H9 (cell line): ENCODE measurements around the gene SNX7. TPM values are rescaled to one million over a fixed set of nuclear protein-coding genes. Genes with fewer than 3 reads are reported as not detected.

Source experiments
- DNase-seq: peaks from one replicate; pipeline ENCODE4 v3.0.0-alpha.2; 2017
- H2AFZ ChIP-seq: one replicate; pipeline ENCODE4 v1.6.1; 2013; ENCODE audit warnings: mild to moderate bottlenecking, low read length, control low read depth, moderate library complexity
- H2AK5ac ChIP-seq: 2 replicates; pipeline ENCODE4 v1.6.1; 2013; ENCODE audit warnings: low read length, control low read depth, mixed read lengths; ENCODE audit not compliant: insufficient read length
- H2BK120ac ChIP-seq: one replicate; pipeline ENCODE4 v1.6.1; 2013; ENCODE audit warnings: low read depth, mild to moderate bottlenecking, low read length, control low read depth, inconsistent platforms; ENCODE audit not compliant: poor library complexity, severe bottlenecking
- H2BK12ac ChIP-seq: 2 replicates; pipeline ENCODE4 v1.6.1; 2013; ENCODE audit warnings: low read length, control low read depth, mixed read lengths, low read depth; ENCODE audit not compliant: insufficient read length
- H2BK15ac ChIP-seq: 2 replicates; pipeline ENCODE4 v1.6.1; 2013; ENCODE audit warnings: low read depth, low read length, control low read depth
- H2BK20ac ChIP-seq: one replicate; pipeline ENCODE4 v1.6.1; 2013; ENCODE audit warnings: low read depth, mild to moderate bottlenecking, low read length, control low read depth, inconsistent platforms; ENCODE audit not compliant: poor library complexity, severe bottlenecking
- H2BK5ac ChIP-seq: 2 replicates; pipeline ENCODE4 v1.6.1; 2013; ENCODE audit warnings: low read length, control low read depth, mixed read lengths; ENCODE audit not compliant: insufficient read length
- H3K14ac ChIP-seq: 2 replicates; pipeline ENCODE4 v1.6.1; 2013; ENCODE audit warnings: low read length, control low read depth; ENCODE audit not compliant: insufficient read depth
- H3K18ac ChIP-seq: 2 replicates; pipeline ENCODE4 v1.6.1; 2013; ENCODE audit warnings: low read depth, mild to moderate bottlenecking, mixed read lengths, low read length, control low read depth; ENCODE audit not compliant: insufficient read length
- H3K23ac ChIP-seq: 2 replicates; pipeline ENCODE4 v1.6.1; 2013; ENCODE audit warnings: low read length, control low read depth, mixed read lengths, low read depth; ENCODE audit not compliant: insufficient read length
- H3K23me2 ChIP-seq: 2 replicates; pipeline ENCODE4 v1.6.1; 2013; ENCODE audit warnings: low read depth, mild to moderate bottlenecking, mixed read lengths, low read length, control low read depth; ENCODE audit not compliant: insufficient read length, poor library complexity, severe bottlenecking
- H3K27ac ChIP-seq: 2 replicates; pipeline ENCODE4 v1.5.1; 2013; ENCODE audit warnings: low read length, control low read depth, mixed read lengths, low read depth; ENCODE audit not compliant: insufficient read length
- H3K27me3 ChIP-seq: 2 replicates; pipeline ENCODE4 v1.6.1; 2013; ENCODE audit warnings: low read length, control low read depth, inconsistent platforms; ENCODE audit not compliant: insufficient read depth
- H3K4ac ChIP-seq: 2 replicates; pipeline ENCODE4 v1.6.1; 2013; ENCODE audit warnings: low read depth, mild to moderate bottlenecking, control low read depth, inconsistent platforms, low read length, moderate library complexity
- H3K4me1 ChIP-seq: 2 replicates; pipeline ENCODE4 v1.6.1; 2013; ENCODE audit warnings: low read length, control low read depth, inconsistent platforms; ENCODE audit not compliant: insufficient read depth
- H3K4me2 ChIP-seq: 2 replicates; pipeline ENCODE4 v1.6.1; 2013; ENCODE audit warnings: low read length, control low read depth, mixed read lengths; ENCODE audit not compliant: insufficient read length, insufficient read depth
- H3K56ac ChIP-seq: 2 replicates; pipeline ENCODE4 v1.6.1; 2013; ENCODE audit warnings: low read depth, mild to moderate bottlenecking, mixed read lengths, low read length, control low read depth; ENCODE audit not compliant: insufficient read length
- H3K79me1 ChIP-seq: 2 replicates; pipeline ENCODE4 v1.6.1; 2013; ENCODE audit warnings: low read depth, mild to moderate bottlenecking, moderate library complexity, low read length, control low read depth, inconsistent platforms; ENCODE audit not compliant: insufficient read depth, poor library complexity, severe bottlenecking
- H3K79me2 ChIP-seq: 2 replicates; pipeline ENCODE4 v1.6.1; 2013; ENCODE audit warnings: low read length, control low read depth, inconsistent platforms; ENCODE audit not compliant: insufficient read depth
- H3K9ac ChIP-seq: 2 replicates; pipeline ENCODE4 v1.6.1; 2013; ENCODE audit warnings: low read length, control low read depth, mixed read lengths; ENCODE audit not compliant: insufficient read length; ENCODE audit errors: extremely low read depth
- H3K9me3 ChIP-seq: one replicate; pipeline ENCODE4 v1.6.1; 2013; ENCODE audit warnings: low read depth, low read length, inconsistent platforms; ENCODE audit not compliant: control insufficient read depth
- H3T11ph ChIP-seq: one replicate; pipeline ENCODE4 v1.6.1; 2013; ENCODE audit warnings: mild to moderate bottlenecking, low read length, control low read depth, inconsistent platforms
- H4K20me1 ChIP-seq: one replicate; pipeline ENCODE4 v1.6.1; 2013; ENCODE audit not compliant: control insufficient read depth, insufficient read length, insufficient read depth
- H4K5ac ChIP-seq: 2 replicates; pipeline ENCODE4 v1.6.1; 2013; ENCODE audit warnings: low read depth, mild to moderate bottlenecking, mixed read lengths, low read length, control low read depth; ENCODE audit not compliant: insufficient read length
- H4K8ac ChIP-seq: replicated peaks from 2 replicates; pipeline ENCODE4 v1.6.1; 2013; ENCODE audit warnings: low read length, control low read depth, mixed read lengths, low read depth; ENCODE audit not compliant: insufficient read length
- H4K91ac ChIP-seq: 2 replicates; pipeline ENCODE4 v1.6.1; 2013; ENCODE audit warnings: low read depth, mild to moderate bottlenecking, moderate library complexity, mixed read lengths, low read length, control low read depth; ENCODE audit not compliant: insufficient read length
- H3K27ac Mint-ChIP-seq, 3 experiments: 2 replicates in 2 of 3; 3 replicates in 1 of 3; pipeline ENCODE4 v1.8.0; 2020 to 2021; ENCODE audit warnings: mixed read lengths in 3 of 3, mild to moderate bottlenecking in 1 of 3, moderate library complexity in 1 of 3
- H3K27me3 Mint-ChIP-seq: 2 replicates; pipeline ENCODE4 v1.8.0; 2021; ENCODE audit warnings: low read depth, mild to moderate bottlenecking, moderate library complexity, mixed read lengths
- H3K36me3 Mint-ChIP-seq, 3 experiments: 2 replicates in 2 of 3; 3 replicates in 1 of 3; pipeline ENCODE4 v1.8.0; 2020 to 2021; ENCODE audit warnings: low read depth in 3 of 3, mixed read lengths in 3 of 3; ENCODE audit not compliant: insufficient read depth in 1 of 3
- H3K4me1 Mint-ChIP-seq, 2 experiments: 2 replicates each; pipeline ENCODE4 v1.8.0; 2020; ENCODE audit warnings: mixed read lengths in 2 of 2
- H3K4me3 Mint-ChIP-seq, 2 experiments: 2 replicates in 1 of 2; 3 replicates in 1 of 2; pipeline ENCODE4 v1.8.0; 2020 to 2021; ENCODE audit warnings: mild to moderate bottlenecking in 2 of 2, mixed read lengths in 2 of 2, moderate library complexity in 1 of 2
- H3K9me3 Mint-ChIP-seq, 2 experiments: 2 replicates in 1 of 2; 3 replicates in 1 of 2; pipeline ENCODE4 v1.8.0; 2020; ENCODE audit warnings: mild to moderate bottlenecking in 2 of 2, mixed read lengths in 2 of 2, moderate library complexity in 1 of 2
- CTCF ChIP-seq: fragments of 200-600 bp; sonication (generic); conservative IDR thresholded peaks from 3 replicates; pipeline ENCODE4 v1.8.0; 2021; ENCODE audit warnings: antibody characterized with exemption, mild to moderate bottlenecking
- total RNA-seq: library from RNA; stranded (reverse); gene quantifications from 2 replicates; pipeline ENCODE4 v1.2.1, GENCODE V29; 2021

Gene SNX7
- total RNA-seq, 1 experiment from 2014 or later, result 24.7 TPM

GRCh38 chr1:98638185-98638584, 23.3 kb upstream of the SNX7 start:
- H2AK5ac ChIP-seq, result no peak overlapping the region
- H4K8ac ChIP-seq, result no peak overlapping the region
- Mint-ChIP-seq H3K4me3 (no peak overlapping the region), H3K4me1 (no peaks in the 10 kb centered on the region), H3K27me3 (no peaks in the 10 kb centered on the region; the same call in 1 of the 2 replicates), H3K27ac (peak overlapping the region in 1 of 3 experiments; percentile 25; a peak in 1 of 7 replicates), H3K9me3 (peaks cover 7 to 14% of the 10 kb centered on the region in 2 experiments; a peak in 2 of 5 replicates), H3K36me3 (peaks cover 0 to 16% (median 0%) of the 10 kb centered on the region in 3 experiments; a peak in 2 of 7 replicates)
- no peaks in the 10 kb centered on the region for H3K79me1 ChIP-seq
- no peak overlapping the region for H3K4ac ChIP-seq
- no peak overlapping the region for H3K18ac ChIP-seq
- H3K56ac ChIP-seq, result no peak overlapping the region
- no peak overlapping the region for H3K9ac ChIP-seq
- no peaks in the 10 kb centered on the region for H3K9me3 ChIP-seq
- H3K27ac ChIP-seq, result no peak overlapping the region
- no peak overlapping the region for H3T11ph ChIP-seq
- no peak overlapping the region for H2BK120ac ChIP-seq
- no peak overlapping the region for H3K23ac ChIP-seq
- no peak for TF ChIP-seq CTCF
- H4K20me1 ChIP-seq, result no peaks in the 10 kb centered on the region
- no peak overlapping the region for H2BK5ac ChIP-seq
- no peak overlapping the region for H3K4me2 ChIP-seq
- no peaks in the 10 kb centered on the region for H3K23me2 ChIP-seq
- H3K4me1 ChIP-seq, result no peaks in the 10 kb centered on the region
- no peak overlapping the region for H4K5ac ChIP-seq
- H3K79me2 ChIP-seq, result no peaks in the 10 kb centered on the region
- H2AFZ ChIP-seq, result no peak overlapping the region
- no peak overlapping the region for H2BK20ac ChIP-seq
- H2BK12ac ChIP-seq, result no peak overlapping the region
- no peak for DNase-seq
- H3K27me3 ChIP-seq, result no peaks in the 10 kb centered on the region
- H2BK15ac ChIP-seq, result no peak overlapping the region
- H3K14ac ChIP-seq, result no peak overlapping the region
- no peak overlapping the region for H4K91ac ChIP-seq
